Measurements from ENCODE around the gene RBCK1.
"Not testable (repeated sequence)": the region's sequence is repeated elsewhere in the genome, so short reads cannot be mapped to it uniquely, and the experiment has no call there.

RBCK1 gene

GRCh38 chr20:407953-408842 lies at the start of gene RBCK1:
RBCK1 (plus strand) TSS chr20:408299; CDS start chr20:408758, 459 bp downstream.
- peak within 1 kb of the TSS; percentile 94 for H3K4me3 ChIP-seq (ENCODE audit: low read depth, low read length)

DNA sequence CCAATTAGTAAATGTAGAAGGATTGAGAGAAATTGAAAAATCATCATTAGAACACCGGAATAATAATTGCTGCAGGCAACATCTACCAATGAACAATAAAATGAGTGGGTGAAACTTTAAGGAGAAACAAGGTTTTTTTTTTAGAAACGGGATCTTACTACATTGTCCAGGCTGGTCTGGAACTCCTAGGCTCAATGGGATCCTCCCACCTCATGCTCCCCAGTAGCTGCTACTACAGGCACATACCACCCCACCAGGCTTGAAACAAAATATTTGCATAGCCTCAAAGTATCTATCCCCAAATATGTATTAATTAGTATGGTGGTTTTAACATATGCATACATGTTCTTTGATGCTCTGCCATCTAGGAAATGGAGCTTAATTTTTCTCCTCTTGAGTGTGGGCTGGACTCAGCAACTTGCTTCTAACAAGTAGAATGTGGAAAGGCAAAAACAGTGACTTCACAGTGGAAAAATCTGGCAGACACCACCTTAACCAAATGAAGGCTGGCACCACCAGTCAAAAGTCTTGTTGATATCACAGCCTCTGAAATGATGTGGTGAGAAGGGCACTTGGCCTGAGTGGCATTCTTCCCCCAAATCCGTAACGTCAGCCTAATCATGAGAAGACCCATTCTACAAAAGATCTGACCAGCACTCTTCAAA lies 49.1 kb upstream of the RBCK1 start:
- no peak overlapping the region for H3K4me3 ChIP-seq (ENCODE audit: low read depth, low read length)

GRCh38 chr20:361561-361960 lies 46.5 kb upstream of the RBCK1 start:
- no peak overlapping the region for H3K4me3 ChIP-seq (ENCODE audit: low read depth, low read length)

GRCh38 chr20:362271-363254 lies 45.5 kb upstream of the RBCK1 start:
- no peak overlapping the region for H3K4me3 ChIP-seq (ENCODE audit: low read depth, low read length)

DNA sequence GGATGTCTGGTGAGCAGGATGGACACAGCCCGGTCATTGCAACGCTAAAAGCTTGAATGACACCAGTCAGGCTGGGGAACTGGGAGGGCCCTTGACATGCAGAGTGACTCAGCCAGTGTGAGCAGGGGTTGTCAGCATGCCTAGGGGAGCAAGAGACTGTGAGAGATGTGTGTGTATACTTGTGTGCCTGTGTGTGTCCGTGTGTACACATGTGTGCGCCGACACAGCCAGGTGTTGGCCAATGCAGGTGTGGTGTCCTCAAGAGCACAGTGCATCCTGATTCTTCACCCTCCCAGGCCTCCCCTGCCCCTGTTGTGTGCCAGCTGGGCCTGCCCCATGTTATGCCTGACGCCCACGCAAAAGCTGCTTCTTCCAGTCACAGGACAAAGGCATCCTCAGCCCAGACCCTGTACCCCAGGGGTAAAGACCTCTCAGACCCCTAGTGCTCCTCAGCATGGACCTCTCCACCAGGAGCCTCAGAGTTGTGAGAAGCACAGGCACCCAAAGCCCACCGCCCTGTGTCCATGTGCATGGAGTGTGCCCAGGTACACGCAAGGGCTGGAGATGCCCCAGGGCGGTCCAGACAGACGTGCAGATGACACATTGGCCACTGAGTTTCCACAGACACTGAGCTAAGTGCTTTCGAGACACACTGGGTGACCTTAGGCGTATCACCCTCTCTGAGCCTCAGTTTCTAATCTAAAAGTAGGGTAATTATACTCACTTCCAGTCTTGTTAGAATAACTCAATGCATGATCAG lies 44.6 kb upstream of the RBCK1 start:
- H3K4me3 ChIP-seq (ENCODE audit: low read depth, low read length), result no peak overlapping the region

- no peak overlapping the region for H3K4me3 ChIP-seq (ENCODE audit: low read depth, low read length)
These were observed 42.9 kb upstream of the RBCK1 start for GRCh38 chr20:364905-365794.

DNA sequence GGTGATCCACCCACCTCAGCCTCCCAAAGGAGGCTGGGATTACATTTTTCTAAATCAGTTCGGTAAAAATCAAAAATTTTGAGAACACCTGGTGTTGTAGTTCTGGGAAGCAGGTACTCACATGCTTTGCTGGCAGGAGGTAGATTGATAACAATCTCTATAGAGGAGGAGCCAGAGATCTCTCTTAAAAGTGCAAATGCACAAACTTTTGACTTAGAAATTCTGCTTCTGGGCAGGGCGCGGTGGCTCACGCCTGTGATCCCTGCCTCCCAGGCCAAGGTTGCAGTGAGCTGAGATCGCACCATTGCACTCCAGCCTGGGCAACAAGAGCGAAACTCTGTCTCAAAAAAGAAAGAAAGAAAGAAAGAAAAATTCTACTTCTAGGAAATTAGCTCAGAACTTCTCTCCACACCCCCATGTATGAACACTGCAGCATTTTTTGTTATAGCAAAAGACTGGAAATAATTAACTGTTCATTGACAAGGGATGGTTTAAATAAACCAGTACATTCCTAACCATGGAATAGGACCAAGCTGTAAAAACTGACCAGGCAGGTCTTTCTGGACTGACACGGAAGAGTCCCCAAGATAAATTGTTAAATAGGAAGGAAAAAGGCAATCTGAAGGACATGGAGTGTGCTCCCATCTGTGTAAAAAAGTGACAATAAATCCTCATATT lies 41.9 kb upstream of the RBCK1 start:
- no peak overlapping the region for H3K4me3 ChIP-seq (ENCODE audit: low read depth, low read length)

- H3K4me3 ChIP-seq (ENCODE audit: low read depth, low read length), result no peak overlapping the region
These were observed 41.2 kb upstream of the RBCK1 start for GRCh38 chr20:366719-367485.

GRCh38 chr20:367486-367887 lies 40.6 kb upstream of the RBCK1 start:
- no peak overlapping the region for H3K4me3 ChIP-seq (ENCODE audit: low read depth, low read length)

DNA sequence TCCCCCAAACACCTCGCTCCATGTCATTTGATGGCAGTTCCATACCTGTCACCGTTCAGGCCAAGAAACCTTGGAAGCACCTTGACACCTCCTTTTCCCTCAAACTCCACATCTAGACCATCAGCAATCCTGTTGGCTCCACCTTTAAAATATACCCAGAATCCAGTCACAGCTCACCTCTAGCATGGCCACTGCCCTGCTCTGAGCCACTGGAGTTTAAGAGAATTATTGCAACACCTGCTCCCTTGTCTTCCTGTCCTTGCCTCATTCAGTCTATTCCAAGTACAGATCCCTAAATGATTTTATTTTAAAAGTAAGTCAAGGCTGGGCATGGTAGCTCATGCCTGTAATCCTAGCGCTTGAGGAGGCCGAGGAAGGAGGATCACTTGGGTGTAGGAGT lies 39.2 kb upstream of the RBCK1 start:
- no peak overlapping the region for H3K4me3 ChIP-seq (ENCODE audit: low read depth, low read length)

GRCh38 chr20:370151-370600 lies 37.9 kb upstream of the RBCK1 start:
- no peak overlapping the region for H3K4me3 ChIP-seq (ENCODE audit: low read depth, low read length)

GRCh38 chr20:370977-371754 lies 36.9 kb upstream of the RBCK1 start:
- no peak overlapping the region for H3K4me3 ChIP-seq (ENCODE audit: low read depth, low read length)

DNA sequence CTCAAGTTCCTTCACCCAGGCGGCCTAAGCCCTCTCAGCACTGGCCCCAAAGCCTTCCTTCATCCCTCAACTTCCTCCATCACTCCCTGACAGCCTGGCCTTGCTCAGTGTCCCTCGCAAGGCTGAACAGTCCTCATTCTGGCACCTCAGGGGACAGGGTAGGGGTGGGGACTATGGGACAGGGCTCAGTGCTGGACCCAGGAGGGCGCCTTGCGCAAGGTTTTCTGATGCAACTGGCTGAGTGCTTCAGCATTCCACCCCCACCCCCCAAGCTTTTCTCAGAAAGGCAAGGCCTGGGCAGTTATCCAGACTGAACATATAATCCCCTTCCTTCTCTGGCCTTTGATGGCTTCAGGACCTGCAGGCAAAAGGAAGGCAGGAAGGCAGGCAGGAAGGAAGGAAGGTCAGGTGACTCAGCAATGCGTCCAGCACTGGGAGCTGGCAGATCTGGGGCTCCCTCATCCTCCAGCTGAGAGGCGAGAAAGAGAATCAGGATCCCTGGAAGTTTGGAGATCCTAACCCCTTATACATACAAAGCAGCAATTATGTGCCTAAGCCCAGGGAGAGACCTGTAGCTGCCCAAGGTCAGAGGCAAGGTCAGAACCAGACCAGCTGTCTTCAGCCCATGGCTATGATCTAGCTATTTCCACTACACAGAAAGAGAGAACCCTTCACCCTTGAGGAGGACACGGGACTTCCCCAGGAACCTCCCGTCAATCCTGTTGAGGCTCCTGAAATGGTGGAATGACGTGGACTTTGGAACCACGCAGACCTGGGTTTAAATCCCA lies 36.1 kb upstream of the RBCK1 start:
- no peak overlapping the region for H3K4me3 ChIP-seq (ENCODE audit: low read depth, low read length)

DNA sequence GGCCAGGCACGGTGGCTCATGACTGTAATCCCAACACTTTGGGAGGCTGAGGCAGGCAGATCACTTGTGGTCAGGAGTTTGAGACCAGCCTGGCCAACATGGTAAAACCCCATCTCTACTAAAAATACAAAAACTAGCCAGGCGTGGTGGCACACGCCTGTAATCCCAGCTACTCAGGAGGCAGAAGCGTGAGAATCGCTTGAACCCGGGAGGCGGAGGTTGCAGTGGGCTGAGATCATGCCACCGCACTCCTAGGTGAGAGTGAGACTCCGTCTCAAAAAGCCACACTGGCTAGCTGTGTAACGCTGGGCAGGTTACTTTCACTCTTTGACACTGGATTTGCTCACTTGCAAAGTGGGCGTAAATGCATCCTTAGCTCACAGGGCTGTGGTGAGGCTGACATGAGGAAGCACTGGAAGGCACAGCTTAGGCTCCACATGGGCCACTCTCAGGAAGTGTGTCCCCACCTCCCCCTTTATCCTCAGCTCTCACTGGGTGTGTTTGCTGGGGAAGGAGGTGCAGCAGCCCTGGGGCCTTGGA lies 35.5 kb upstream of the RBCK1 start:
- H3K4me3 ChIP-seq (ENCODE audit: low read depth, low read length), result not testable (repeated sequence)

DNA sequence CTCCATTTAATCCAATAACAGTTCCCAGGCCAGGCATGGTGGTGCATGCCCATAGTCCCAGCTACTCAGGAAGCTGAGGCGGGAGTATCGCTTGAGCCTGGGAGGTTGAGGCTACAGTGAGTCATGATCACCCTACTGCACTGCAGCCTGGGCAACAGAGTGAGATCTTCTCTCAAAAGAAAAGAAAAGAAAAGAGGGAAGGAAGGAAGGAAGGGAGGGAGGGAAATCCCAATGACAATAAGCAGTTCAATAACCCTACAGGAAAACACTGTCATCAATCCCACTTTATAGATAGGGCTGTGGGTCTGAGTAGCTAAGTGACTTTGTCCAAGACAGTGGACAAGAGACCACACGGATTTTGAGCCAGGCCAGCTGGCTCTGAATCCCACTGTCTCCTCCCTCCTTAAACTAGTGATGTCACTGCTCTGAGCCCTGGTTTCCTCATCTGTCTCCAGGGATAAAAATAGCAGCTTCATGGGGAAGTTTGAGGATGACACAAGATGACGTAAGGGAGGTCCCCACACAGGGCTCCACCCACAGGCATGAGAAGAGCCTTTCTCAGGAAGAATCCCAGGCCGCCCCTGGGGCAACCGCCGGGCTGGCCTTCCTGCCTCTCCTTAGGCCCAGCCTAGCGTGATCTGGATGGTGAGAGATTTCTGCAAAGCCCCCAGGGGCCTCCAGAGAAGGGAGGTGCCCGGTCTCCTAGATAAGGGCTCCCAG lies 34.8 kb upstream of the RBCK1 start:
- H3K4me3 ChIP-seq (ENCODE audit: low read depth, low read length), result no peak overlapping the region

Measured in iPS-11a (cell line).